PC-9 (cell line): Measurements from ENCODE around the gene RNF187.

ENCODE experiments used
- CTCF ChIP-seq: fragments of 200-600 bp; sonication (generic); conservative IDR thresholded peaks from 2 replicates; pipeline ENCODE4 v1.6.1; 2017; ENCODE audit warnings: mixed run types, antibody characterized with exemption, mild to moderate bottlenecking, moderate library complexity
- EZH2 ChIP-seq: fragments of 200-600 bp; sonication (generic); IDR thresholded peaks from 2 replicates; pipeline ENCODE4 v1.8.0; 2017; ENCODE audit warnings: antibody characterized with exemption, low read depth

GRCh38 chr1:228507961-228508652, 20.9 kb downstream of the RNF187 start:
- no peak for TF ChIP-seq CTCF
- TF ChIP-seq EZH2, result no peak
